HepG2 (cell line): ENCODE data around the gene BMF. TPM values are rescaled to one million over a fixed set of nuclear protein-coding genes. Genes with fewer than 3 reads are reported as not detected.

ENCODE experiments used
- ARID4A ChIP-seq: sonication (generic); formaldehyde crosslinking; IDR thresholded peaks from 2 replicates; pipeline ENCODE4 v1.5.0; 2020; ENCODE audit warnings: mild to moderate bottlenecking, missing genetic modification reagents, borderline replicate concordance
- CREB1 ChIP-seq, 2 experiments: fragments of 450-650 bp in 1 of 2; IDR thresholded peaks; 2 replicates each; pipeline ENCODE4 v1.6.1; 2016 to 2017; ENCODE audit warnings: control low read depth in 1 of 2, mild to moderate bottlenecking in 1 of 2, missing compliant biosample characterization in 1 of 2, missing genetic modification characterization in 1 of 2
- ELF4 ChIP-seq: sonication (generic); formaldehyde crosslinking; IDR thresholded peaks from 2 replicates; pipeline ENCODE4 v1.5.0; 2020; ENCODE audit warnings: missing genetic modification reagents, mild to moderate bottlenecking, moderate library complexity, borderline replicate concordance
- ESRRA ChIP-seq: sonication (generic); formaldehyde crosslinking; IDR thresholded peaks from 2 replicates; pipeline ENCODE4 v1.5.1; 2020; ENCODE audit warnings: mild to moderate bottlenecking, low read depth, missing genetic modification reagents
- HMG20B ChIP-seq: conservative IDR thresholded peaks from 2 replicates; pipeline ENCODE4 v1.6.1; 2016; ENCODE audit warnings: missing genetic modification reagents, missing compliant biosample characterization
- MLXIP ChIP-seq: sonication (generic); formaldehyde crosslinking; IDR thresholded peaks from 2 replicates; pipeline ENCODE4 v1.9.0; 2021; ENCODE audit warnings: missing genetic modification reagents, borderline replicate concordance
- NR0B2 ChIP-seq: sonication (generic); formaldehyde crosslinking; IDR thresholded peaks from 2 replicates; pipeline ENCODE4 v1.4.0; 2020; ENCODE audit warnings: mild to moderate bottlenecking, missing genetic modification reagents
- RBAK ChIP-seq: sonication (generic); formaldehyde crosslinking; IDR thresholded peaks from 2 replicates; pipeline ENCODE4 v1.5.1; 2020; ENCODE audit warnings: mild to moderate bottlenecking, missing genetic modification reagents
- SAFB2 ChIP-seq: sonication (generic); formaldehyde crosslinking; IDR thresholded peaks from 2 replicates; pipeline ENCODE4 v1.5.1; 2020; ENCODE audit warnings: missing genetic modification reagents, low read depth, mild to moderate bottlenecking, borderline replicate concordance
- SIX4 ChIP-seq: sonication (generic); formaldehyde crosslinking; IDR thresholded peaks from 2 replicates; pipeline ENCODE4 v1.4.0; 2020; ENCODE audit warnings: missing genetic modification reagents
- SP4 ChIP-seq: sonication (generic); formaldehyde crosslinking; IDR thresholded peaks from 2 replicates; pipeline ENCODE4 v1.8.1; 2023; ENCODE audit warnings: mild to moderate bottlenecking, missing genetic modification reagents
- THAP7 ChIP-seq: sonication (generic); formaldehyde crosslinking; IDR thresholded peaks from 2 replicates; pipeline ENCODE4 v1.8.1; 2023; ENCODE audit warnings: mild to moderate bottlenecking, missing genetic modification reagents
- ZNF275 ChIP-seq: sonication (generic); formaldehyde crosslinking; IDR thresholded peaks from 2 replicates; pipeline ENCODE4 v1.8.0; 2022; ENCODE audit warnings: missing genetic modification reagents, mild to moderate bottlenecking, inconsistent platforms, borderline replicate concordance
- ZNF367 ChIP-seq: sonication (generic); formaldehyde crosslinking; IDR thresholded peaks from 2 replicates; pipeline ENCODE4 v1.4.0; 2020; ENCODE audit warnings: missing genetic modification reagents, borderline replicate concordance
- ZNF432 ChIP-seq: sonication (generic); formaldehyde crosslinking; IDR thresholded peaks from 2 replicates; pipeline ENCODE4 v1.5.0; 2020; ENCODE audit warnings: missing genetic modification reagents, mild to moderate bottlenecking, borderline replicate concordance
- ZNF605 ChIP-seq: sonication (generic); formaldehyde crosslinking; IDR thresholded peaks from 2 replicates; pipeline ENCODE4 v1.8.0; 2022; ENCODE audit warnings: mild to moderate bottlenecking, missing genetic modification reagents
- ZNF691 ChIP-seq: sonication (generic); formaldehyde crosslinking; IDR thresholded peaks from 2 replicates; pipeline ENCODE4 v1.4.0; 2020; ENCODE audit warnings: missing genetic modification reagents, low read depth, mild to moderate bottlenecking, borderline replicate concordance
- ZNF768 ChIP-seq: sonication (generic); formaldehyde crosslinking; IDR thresholded peaks from 2 replicates; pipeline ENCODE4 v1.4.0; 2020; ENCODE audit warnings: missing genetic modification reagents
- polyA plus RNA-seq, 8 experiments: library from polyadenylated mRNA; depleted of rRNA in 3 of 8; stranded (reverse) in 7 of 8; unstranded in 1 of 8; fragments of >200 nt; fragmentation: Illumina TruSeq in 4 of 8; extraction: Trizol in 4 of 8; gene quantifications; 2 replicates each; pipeline versions ENCODE4 v1.2.1 to v1.2.3, GENCODE V29; 2011 to 2016; ENCODE audit warnings: low read depth in 4 of 8, missing spikeins in 1 of 8, mixed read lengths in 1 of 8; ENCODE audit not compliant: insufficient read depth in 1 of 8
- total RNA-seq, 5 experiments: library from RNA; depleted of rRNA; stranded (reverse); fragments of >200 nt; fragmentation: Illumina TruSeq; extraction: Trizol; gene quantifications; 2 replicates each; pipeline ENCODE4 v1.2.3, GENCODE V29; 2016; ENCODE audit warnings: low read depth in 1 of 5

BMF gene
- total and polyA plus RNA-seq, 2 of the 13 experiments (the other 11 are each of a cell fraction or from before 2014, with no cell fraction given) = 8.7 to 15.9 TPM

- TF ChIP-seq ARID4A (CRISPR knock-in tag) (peak; percentile 46; the same call in 1 of the 2 replicates), ZNF367 (CRISPR knock-in tag) (no peak), NR0B2 (CRISPR knock-in tag) (no peak), RBAK (CRISPR knock-in tag) (no peak), THAP7 (no peak), MLXIP (CRISPR knock-in tag) (no peak), ZNF691 (CRISPR knock-in tag) (peak; percentile 77; the same call in 1 of the 2 replicates), ZNF605 (no peak), SIX4 (CRISPR knock-in tag) (0 out of 2 replicates have a peak, but pooled peaks have one; percentile 20), ZNF432 (CRISPR knock-in tag) (no peak), HMG20B (CRISPR knock-in tag) (no peak), SP4 (0 out of 2 replicates have a peak, but pooled peaks have one; percentile 29), ZNF275 (CRISPR knock-in tag) (no peak), CREB1 (IDR thresholded peaks at IDR 0.05) (0 out of 2 replicates have a peak, but pooled peaks have one; percentile 3), CREB1 (CRISPR knock-in tag; IDR thresholded peaks at IDR 0.05) (peak; percentile 71), ZNF768 (CRISPR knock-in tag) (no peak), SAFB2 (0 out of 2 replicates have a peak, but pooled peaks have one; percentile 8), ESRRA (CRISPR knock-in tag) (peak; percentile 53; the same call in 1 of the 2 replicates), ELF4 (CRISPR knock-in tag) (no peak)
These were observed 26.9 kb downstream of the BMF start (continued) for GRCh38 chr15:40081691-40082194.
